BLaER1 treated with 17β-estradiol and CSF1 and Interleukin-3, amounts not matched to agents 10 nM and 100 nM (cell line): Measurements from ENCODE around the gene PLS3.
"Not testable (repeated sequence)": the region's sequence is repeated elsewhere in the genome, so short reads cannot be mapped to it uniquely, and the experiment has no call there.

ENCODE experiments used
- H3K27ac ChIP-seq, 11 experiments: shearing (Covaris generic); formaldehyde crosslinking; 2 replicates each; pipeline ENCODE4 v1.8.1; 2022
- H3K27me3 ChIP-seq, 11 experiments: shearing (Covaris generic); formaldehyde crosslinking; 2 replicates each; pipeline ENCODE4 v1.8.1; 2022
- H3K36me3 ChIP-seq, 11 experiments: shearing (Covaris generic); formaldehyde crosslinking; 2 replicates each; pipeline ENCODE4 v1.8.1; 2022
- H3K4me1 ChIP-seq, 10 experiments: shearing (Covaris generic); formaldehyde crosslinking; 2 replicates each; pipeline ENCODE4 v1.8.1; 2022
- H3K4me2 ChIP-seq, 11 experiments: shearing (Covaris generic); formaldehyde crosslinking; 2 replicates each; pipeline ENCODE4 v1.8.1; 2022
- H3K4me3 ChIP-seq, 10 experiments: shearing (Covaris generic); formaldehyde crosslinking; 2 replicates each; pipeline ENCODE4 v1.8.1; 2022
- H3K9ac ChIP-seq, 11 experiments: shearing (Covaris generic); formaldehyde crosslinking; 2 replicates each; pipeline ENCODE4 v1.8.1; 2022
- H3K9me3 ChIP-seq, 11 experiments: shearing (Covaris generic); formaldehyde crosslinking; replicated peaks in 1 of 11; 2 replicates each; pipeline ENCODE4 v1.8.1; 2022
- H4K20me1 ChIP-seq, 11 experiments: shearing (Covaris generic); formaldehyde crosslinking; 2 replicates each; pipeline ENCODE4 v1.8.1; 2022
- Cebpa-rat ChIP-seq, 11 experiments: shearing (Covaris generic); IDR thresholded peaks; 2 replicates each; pipeline ENCODE4 v1.8.1; 2022

The PLS3 gene

DNA sequence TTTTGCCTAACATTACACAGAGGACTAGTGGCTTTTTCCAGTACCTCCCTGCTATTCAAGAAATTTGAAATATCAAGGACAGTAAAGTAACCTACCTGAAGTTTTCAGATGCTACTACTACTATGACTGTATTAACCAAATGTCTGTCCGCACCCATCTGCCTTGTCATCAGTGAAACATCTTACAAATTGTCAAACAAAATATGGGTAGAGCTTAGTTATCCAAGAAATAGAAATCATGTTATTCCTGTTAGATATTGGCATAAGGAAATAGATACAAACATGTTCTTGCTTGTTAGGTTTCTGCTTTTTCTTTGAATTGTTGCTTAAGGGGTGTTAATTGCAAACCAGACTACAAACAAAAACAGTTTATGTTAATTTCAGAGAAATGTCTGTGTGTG lies 63.9 kb downstream of the PLS3 start:
- Histone ChIP-seq H3K27me3 (peaks cover 87 to 100% (median 99%) of the 10 kb centered on the region in 11 experiments), H4K20me1 (peaks cover 0 to 19% (median 0%) of the 10 kb centered on the region in 11 experiments; a peak in 3 of 22 replicates), H3K4me1 (peaks cover 0 to 5% (median 0%) of the 10 kb centered on the region in 10 experiments; a peak in 1 of 20 replicates), H3K9ac (no peak overlapping the region), H3K36me3 (peaks cover 0 to 27% (median 4%) of the 10 kb centered on the region in 11 experiments; a peak in 6 of 22 replicates), H3K4me3 (no peak overlapping the region), H3K27ac (no peak overlapping the region), H3K9me3 (no peaks in the 10 kb centered on the region), H3K4me2 (no peak overlapping the region)
- no peak for TF ChIP-seq Cebpa-rat (IDR thresholded peaks at IDR 0.05)

DNA sequence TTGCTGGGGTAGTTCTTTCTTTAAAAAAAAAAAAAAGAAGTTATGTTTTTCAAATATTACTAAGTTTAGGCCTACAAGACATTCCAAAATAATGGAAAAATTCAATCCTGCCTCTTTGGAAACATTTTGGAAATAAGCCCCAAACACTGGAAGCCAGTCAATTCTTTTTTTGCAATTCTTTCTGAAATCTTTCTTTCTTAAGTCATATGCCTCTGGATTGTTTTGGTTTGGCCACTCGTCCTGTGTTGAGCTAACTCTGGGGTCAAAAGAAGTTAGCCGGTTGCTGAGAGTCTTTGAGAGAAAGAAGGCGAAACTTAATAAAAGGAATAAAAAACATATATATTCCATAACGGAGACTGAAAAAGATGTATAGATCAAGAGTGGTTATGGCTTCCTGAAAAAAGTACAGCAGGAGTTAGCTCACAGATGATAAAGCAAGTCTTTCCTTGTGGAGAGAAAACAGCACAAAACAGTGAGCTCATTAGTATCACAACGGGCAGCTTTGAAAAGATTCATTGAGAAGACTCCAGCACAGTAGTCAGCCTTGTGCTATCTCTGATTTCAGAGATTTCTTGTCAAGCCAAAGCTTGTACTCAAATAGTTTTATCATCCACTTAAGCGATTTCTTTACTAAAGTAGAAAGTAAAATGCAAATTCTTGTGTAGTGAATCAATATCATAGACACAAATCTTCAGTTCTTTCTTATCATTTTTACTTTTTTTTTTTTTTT lies 64.8 kb downstream of the PLS3 start:
- Histone ChIP-seq H3K4me3 (no peak overlapping the region), H3K9me3 (no peaks in the 10 kb centered on the region), H3K9ac (no peak overlapping the region), H3K27ac (no peak overlapping the region), H3K4me1 (no peaks in the 10 kb centered on the region), H4K20me1 (peaks cover 0 to 15% (median 0%) of the 10 kb centered on the region in 11 experiments; a peak in 2 of 22 replicates), H3K4me2 (no peak overlapping the region), H3K36me3 (peaks cover 0 to 32% (median 4%) of the 10 kb centered on the region in 11 experiments; a peak in 6 of 22 replicates), H3K27me3 (peaks cover 86 to 97% (median 97%) of the 10 kb centered on the region in 11 experiments)
- TF ChIP-seq Cebpa-rat (IDR thresholded peaks at IDR 0.05), result no peak

DNA sequence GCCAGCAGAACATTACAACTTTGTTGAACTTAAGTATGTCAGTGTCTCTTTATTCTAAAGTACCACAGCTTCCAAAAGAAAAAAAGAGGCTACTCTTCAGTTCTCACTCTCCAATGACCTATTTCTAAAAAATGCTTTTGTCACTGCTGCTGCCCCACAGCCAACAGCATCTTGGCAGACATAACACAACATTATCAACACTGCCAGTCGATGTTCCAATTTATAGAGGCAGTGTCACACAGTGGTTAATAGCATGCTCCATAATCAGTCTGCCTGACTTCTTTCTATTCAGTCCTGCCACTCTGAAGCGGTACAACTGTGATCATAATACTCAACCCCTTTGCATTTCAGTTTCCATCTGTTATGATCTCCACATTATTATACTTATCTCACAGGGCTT lies 69.2 kb downstream of the PLS3 start:
- H3K36me3 ChIP-seq, result peaks cover 0 to 73% (median 5%) of the 10 kb centered on the region in 11 experiments; a peak in 11 of 22 replicates
- no peaks in the 10 kb centered on the region for H3K9me3 ChIP-seq
- H3K4me3 ChIP-seq, result no peak overlapping the region
- no peak overlapping the region for H3K4me2 ChIP-seq
- H3K4me1 ChIP-seq, result no peaks in the 10 kb centered on the region
- H4K20me1 ChIP-seq, result peaks cover 0 to 9% (median 0%) of the 10 kb centered on the region in 11 experiments; a peak in 3 of 22 replicates
- no peak overlapping the region for H3K27ac ChIP-seq
- H3K27me3 ChIP-seq, result peaks cover 87 to 95% (median 94%) of the 10 kb centered on the region in 11 experiments
- H3K9ac ChIP-seq, result no peak overlapping the region
- TF ChIP-seq Cebpa-rat (IDR thresholded peaks at IDR 0.05), result no peak

DNA sequence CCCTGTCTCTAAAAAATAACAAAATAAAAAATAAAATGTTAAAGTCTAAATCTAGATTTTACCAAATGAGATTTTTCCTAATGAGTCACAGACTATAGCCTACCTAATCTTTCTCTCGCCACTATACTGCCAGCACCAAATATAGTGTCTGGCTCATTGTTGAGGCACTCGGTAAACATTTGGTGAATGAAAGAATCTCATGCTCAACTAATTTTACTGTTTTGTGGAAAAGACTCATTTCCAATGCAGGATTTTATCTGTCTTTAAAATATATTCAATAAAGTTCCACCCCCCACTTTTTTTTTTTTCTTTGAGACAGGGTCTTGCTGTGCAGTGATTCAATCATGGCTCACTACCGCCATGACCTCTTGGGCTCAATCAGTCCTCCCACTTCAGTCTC lies 71.5 kb downstream of the PLS3 start:
- H3K4me1 ChIP-seq, result no peaks in the 10 kb centered on the region
- H3K27ac ChIP-seq, result no peak overlapping the region
- H3K4me3 ChIP-seq, result no peak overlapping the region
- H3K27me3 ChIP-seq, result peaks cover 85 to 95% (median 94%) of the 10 kb centered on the region in 11 experiments
- no peak for TF ChIP-seq Cebpa-rat (IDR thresholded peaks at IDR 0.05)
- peaks cover 0 to 9% (median 0%) of the 10 kb centered on the region in 11 experiments; a peak in 3 of 22 replicates for H4K20me1 ChIP-seq
- no peak overlapping the region for H3K4me2 ChIP-seq
- H3K9ac ChIP-seq, result no peak overlapping the region
- H3K9me3 ChIP-seq, result no peaks in the 10 kb centered on the region
- H3K36me3 ChIP-seq, result peaks cover 0 to 74% (median 10%) of the 10 kb centered on the region in 11 experiments; a peak in 15 of 22 replicates

DNA sequence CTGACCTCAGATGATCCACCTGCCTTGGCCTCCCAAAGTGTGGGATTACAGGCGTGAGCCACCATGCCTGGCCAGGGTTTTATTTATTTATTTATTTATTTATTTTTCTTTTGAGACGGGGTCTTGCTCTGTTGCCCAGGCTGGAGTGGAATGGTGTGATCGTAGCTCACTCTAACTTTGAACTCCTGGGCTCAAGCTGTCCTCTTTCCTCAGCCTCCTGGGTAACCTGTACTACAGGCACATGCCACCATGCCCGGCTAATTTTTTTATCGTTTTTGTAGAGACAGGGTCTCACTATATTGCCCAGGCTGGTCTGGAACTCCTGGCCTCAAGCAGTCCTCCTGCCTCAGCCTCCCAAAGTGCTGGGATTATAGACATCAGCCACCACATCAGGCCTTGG lies 72.4 kb downstream of the PLS3 start:
- peaks cover 85 to 95% (median 94%) of the 10 kb centered on the region in 11 experiments for H3K27me3 ChIP-seq
- peaks cover 0 to 74% (median 15%) of the 10 kb centered on the region in 11 experiments; a peak in 16 of 22 replicates for H3K36me3 ChIP-seq
- H3K27ac ChIP-seq, H3K4me1 ChIP-seq, H4K20me1 ChIP-seq, H3K9ac ChIP-seq, H3K4me2 ChIP-seq, H3K4me3 ChIP-seq, H3K9me3 ChIP-seq: not testable (repeated sequence)

DNA sequence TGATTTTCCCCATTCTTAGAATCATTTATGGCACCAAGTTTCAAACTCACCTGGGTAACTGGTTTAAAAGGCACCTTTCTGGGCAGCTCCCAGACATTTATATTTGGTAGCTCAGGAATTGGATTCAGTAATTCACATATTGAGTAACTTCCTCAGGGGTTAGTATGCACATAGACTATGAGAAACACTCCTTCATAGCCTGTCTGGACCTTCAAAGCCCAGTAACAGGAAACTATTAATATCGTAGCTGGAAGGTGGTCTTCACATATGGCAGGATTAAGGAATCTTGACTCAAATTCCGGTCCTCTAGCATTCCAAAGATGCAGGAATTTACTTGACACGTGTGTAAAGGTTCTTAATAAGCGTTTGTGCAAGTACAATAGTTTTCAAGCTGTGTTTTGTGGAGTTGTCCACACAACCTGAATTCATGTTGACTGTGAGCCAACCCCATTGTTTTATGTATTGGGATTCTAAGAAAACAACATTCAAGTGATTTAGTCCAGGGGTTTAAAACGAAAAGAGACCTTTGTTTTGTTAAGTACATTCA lies 78.4 kb downstream of the PLS3 start:
- H3K9ac ChIP-seq, result no peak overlapping the region
- no peak for TF ChIP-seq Cebpa-rat (IDR thresholded peaks at IDR 0.05)
- H3K9me3 ChIP-seq, result no peaks in the 10 kb centered on the region
- no peak overlapping the region for H3K4me2 ChIP-seq
- peaks cover 0 to 11% (median 9%) of the 10 kb centered on the region in 10 experiments; a peak in 10 of 20 replicates for H3K4me1 ChIP-seq
- H3K36me3 ChIP-seq, result peaks cover 0 to 55% (median 21%) of the 10 kb centered on the region in 11 experiments; a peak in 16 of 22 replicates
- peaks cover 82 to 96% (median 90%) of the 10 kb centered on the region in 11 experiments for H3K27me3 ChIP-seq
- no peak overlapping the region for H3K4me3 ChIP-seq
- H4K20me1 ChIP-seq, result peaks cover 0 to 4% (median 0%) of the 10 kb centered on the region in 11 experiments; a peak in 4 of 22 replicates
- no peak overlapping the region for H3K27ac ChIP-seq

DNA sequence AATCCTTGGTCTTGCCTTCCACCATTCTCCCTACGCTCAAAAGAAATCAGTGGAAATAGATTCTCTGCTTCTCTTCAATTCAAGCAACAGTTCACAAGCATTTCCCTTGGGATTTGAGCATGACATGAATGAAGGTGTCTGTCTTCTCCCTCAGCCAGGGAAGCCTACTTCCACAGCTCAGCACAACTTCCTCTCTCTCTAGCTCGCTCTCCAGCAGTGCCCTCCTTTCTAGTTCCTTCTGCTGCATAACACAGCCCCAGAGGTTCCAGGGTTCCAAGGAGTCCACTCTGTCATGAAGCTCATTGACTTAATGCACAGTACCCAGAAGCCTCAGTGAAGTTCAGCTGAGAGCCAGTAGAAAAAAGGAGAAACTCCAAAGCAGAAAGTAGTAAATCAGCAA lies 81.3 kb downstream of the PLS3 start:
- Histone ChIP-seq H3K27me3 (peaks cover 80 to 96% (median 90%) of the 10 kb centered on the region in 11 experiments), H3K27ac (peak overlapping the region in 2 of 11 experiments; percentile 15 to 33; a peak in 2 of 22 replicates), H3K9ac (no peak overlapping the region), H3K36me3 (peaks cover 0 to 53% (median 25%) of the 10 kb centered on the region in 11 experiments; a peak in 14 of 22 replicates), H3K4me1 (peaks cover 0 to 13% (median 9%) of the 10 kb centered on the region in 10 experiments; a peak in 11 of 20 replicates), H3K9me3 (no peaks in the 10 kb centered on the region), H3K4me3 (no peak overlapping the region), H4K20me1 (peaks cover 0 to 4% (median 0%) of the 10 kb centered on the region in 11 experiments; a peak in 4 of 22 replicates), H3K4me2 (peak overlapping the region in 4 of 11 experiments; percentile 3 to 27 (median 12); a peak in 3 of 22 replicates)
- TF ChIP-seq Cebpa-rat (IDR thresholded peaks at IDR 0.05), result no peak

DNA sequence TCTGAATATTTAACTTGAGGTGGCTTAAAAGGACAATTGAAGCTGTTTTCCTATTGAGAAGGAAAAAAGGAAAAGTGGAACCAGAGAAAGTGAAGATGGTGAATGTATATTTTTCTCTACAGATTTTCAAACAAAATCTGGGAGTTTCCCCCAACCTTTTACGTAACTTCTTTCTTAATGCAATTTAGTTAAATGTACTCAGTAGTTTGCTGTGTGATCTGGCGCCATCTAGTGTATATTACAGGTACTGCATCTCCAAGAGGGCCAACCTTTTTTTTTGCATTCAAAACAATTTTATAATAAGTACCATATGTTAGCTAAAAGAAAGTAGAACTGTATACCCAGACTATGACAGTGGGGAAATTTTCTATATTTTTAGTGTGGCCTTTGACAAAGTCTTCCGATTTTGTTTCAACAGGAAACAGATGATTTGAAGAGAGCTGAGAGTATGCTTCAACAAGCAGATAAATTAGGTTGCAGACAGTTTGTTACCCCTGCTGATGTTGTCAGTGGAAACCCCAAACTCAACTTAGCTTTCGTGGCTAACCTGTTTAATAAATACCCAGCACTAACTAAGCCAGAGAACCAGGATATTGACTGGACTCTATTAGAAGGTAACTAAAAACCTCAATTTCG lies 82.0 kb downstream of the PLS3 start:
- no peak overlapping the region for H3K4me3 ChIP-seq

DNA sequence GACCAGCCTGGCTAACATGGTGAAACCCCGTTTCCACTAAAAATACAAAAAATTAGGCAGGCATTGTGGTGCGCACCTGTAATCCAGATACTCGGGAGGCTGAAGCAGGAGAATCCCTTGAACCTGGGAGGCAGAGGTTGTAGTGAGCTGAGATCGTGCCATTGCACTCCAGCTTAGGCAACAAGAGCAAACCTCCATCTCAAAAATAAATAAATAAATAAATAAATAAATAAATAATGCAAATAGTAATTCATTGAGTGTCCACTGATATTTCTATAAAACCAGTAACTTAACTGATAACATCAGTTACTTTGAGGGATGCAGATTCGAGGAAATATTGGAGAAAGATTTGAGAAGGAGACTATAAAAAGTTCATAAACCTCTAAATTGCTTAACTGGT lies 83.4 kb downstream of the PLS3 start:
- not testable (repeated sequence) for H3K4me2 ChIP-seq, H3K4me3 ChIP-seq
- peaks cover 0 to 61% (median 37%) of the 10 kb centered on the region in 11 experiments; a peak in 14 of 22 replicates for H3K36me3 ChIP-seq

More for the DNA sequence above, 82.0 kb downstream of the PLS3 start:
- H3K9me3 ChIP-seq, result no peaks in the 10 kb centered on the region
- TF ChIP-seq Cebpa-rat (IDR thresholded peaks at IDR 0.05), result no peak
- H3K4me2 ChIP-seq, result peak overlapping the region in 1 of 11 experiments; percentile 27; a peak in 1 of 22 replicates
- peaks cover 0 to 14% (median 9%) of the 10 kb centered on the region in 10 experiments; a peak in 11 of 20 replicates for H3K4me1 ChIP-seq
- H3K27me3 ChIP-seq, result peaks cover 75 to 96% (median 90%) of the 10 kb centered on the region in 11 experiments
- H3K27ac ChIP-seq, result peak overlapping the region in 1 of 11 experiments; percentile 15; a peak in 1 of 22 replicates
- no peak overlapping the region for H3K9ac ChIP-seq
- peaks cover 0 to 4% (median 0%) of the 10 kb centered on the region in 11 experiments; a peak in 4 of 22 replicates for H4K20me1 ChIP-seq
- peaks cover 0 to 53% (median 25%) of the 10 kb centered on the region in 11 experiments; a peak in 14 of 22 replicates for H3K36me3 ChIP-seq

More for the DNA sequence above, 83.4 kb downstream of the PLS3 start:
- Histone ChIP-seq H3K4me1 (peaks cover 0 to 14% (median 9%) of the 10 kb centered on the region in 10 experiments; a peak in 11 of 20 replicates), H3K27me3 (peaks cover 77 to 97% (median 90%) of the 10 kb centered on the region in 11 experiments)
- not testable (repeated sequence) for H3K9me3 ChIP-seq, H4K20me1 ChIP-seq, H3K9ac ChIP-seq, H3K27ac ChIP-seq
